A673 (cell line): ENCODE data around the gene FRMD5. TPM values are rescaled to one million over a fixed set of nuclear protein-coding genes. Genes with fewer than 3 reads are reported as not detected.

Experiments
- BruUV-seq: library from RNA; stranded (reverse); fragments of 400-500 nt; replicated peaks from 2 replicates; lab custom pipeline; 2021; lab: Mats Ljungman, UMichigan
- CTCF ChIA-PET: fragments of 300-600 bp; sonication (Branson Sonifier 250); formaldehyde crosslinking; loops from one replicate; lab custom pipeline; 2022; ENCODE audit warnings: antibody characterized with exemption; lab: Charles Lee
- POLR2A ChIA-PET: fragments of 300-600 bp; sonication (Branson Sonifier 250); formaldehyde crosslinking; loops from one replicate; lab custom pipeline; 2022; ENCODE audit warnings: antibody characterized with exemption; ENCODE audit not compliant: low non-redundant PET; lab: Charles Lee
- DNase-seq: peaks from one replicate; pipeline ENCODE4 v3.0.0-alpha.2; 2015; ENCODE audit warnings: low spot score
- H3K27ac ChIP-seq: fragments of 200-600 bp; sonication (generic); 2 replicates; pipeline ENCODE4 v1.5.1; 2016; ENCODE audit warnings: mixed run types, low read depth, mild to moderate bottlenecking, mixed read lengths, antibody characterized with exemption, low read length; ENCODE audit not compliant: poor library complexity, severe bottlenecking
- H3K27me3 ChIP-seq: fragments of 200-600 bp; sonication (generic); replicated peaks from 2 replicates; pipeline ENCODE4 v1.6.1; 2017; ENCODE audit warnings: mixed run types, low read depth, mild to moderate bottlenecking, mixed read lengths, antibody characterized with exemption, low read length; ENCODE audit not compliant: insufficient read depth, poor library complexity
- H3K36me3 ChIP-seq: fragments of 200-600 bp; sonication (generic); 2 replicates; pipeline ENCODE4 v1.6.1; 2016; ENCODE audit warnings: mixed run types, mild to moderate bottlenecking, mixed read lengths, antibody characterized with exemption, low read length; ENCODE audit not compliant: insufficient read depth, poor library complexity, severe bottlenecking
- H3K4me1 ChIP-seq: fragments of 200-600 bp; sonication (generic); 2 replicates; pipeline ENCODE4 v1.6.1; 2017; ENCODE audit warnings: mixed run types, mild to moderate bottlenecking, mixed read lengths, antibody characterized with exemption, low read length; ENCODE audit not compliant: insufficient read depth, poor library complexity, severe bottlenecking
- H3K4me3 ChIP-seq: fragments of 200-600 bp; sonication (generic); 2 replicates; pipeline ENCODE4 v1.5.1; 2016; ENCODE audit warnings: low read depth, mixed run types, mild to moderate bottlenecking, mixed read lengths, low read length; ENCODE audit not compliant: poor library complexity, severe bottlenecking
- H3K9me3 ChIP-seq: fragments of 200-600 bp; sonication (generic); 2 replicates; pipeline ENCODE4 v1.6.1; 2016; ENCODE audit warnings: mixed run types, low read depth, mild to moderate bottlenecking, mixed read lengths, antibody characterized with exemption, low read length; ENCODE audit not compliant: poor library complexity, severe bottlenecking
- CTCF ChIP-seq: fragments of 300-800, 200-600 bp; sonication (generic); conservative IDR thresholded peaks from 2 replicates; pipeline ENCODE4 v1.5.1; 2017; ENCODE audit warnings: low read depth, mild to moderate bottlenecking, antibody characterized with exemption, low read length, moderate library complexity, mixed read lengths
- EZH2 ChIP-seq: fragments of 200-600 bp; sonication (generic); IDR thresholded peaks from 2 replicates; pipeline ENCODE4 v1.6.1; 2017; ENCODE audit warnings: borderline replicate concordance, low read depth, mild to moderate bottlenecking, mixed read lengths, antibody characterized with exemption, low read length; ENCODE audit not compliant: poor library complexity, severe bottlenecking
- intact Hi-C: fragments of 100-400 bp; cut with micrococcal nuclease; formaldehyde crosslinking; loops from one replicate; pipeline ENCODE4 v1.10.0; 2022; ENCODE audit not compliant: unreplicated experiment
- total RNA-seq: library from RNA; stranded (reverse); gene quantifications from 2 replicates; pipeline ENCODE4 v1.2.3, GENCODE V29; 2021

The FRMD5 gene
- total RNA-seq, 1 experiment from 2014 or later: 2.6 TPM

DNA sequence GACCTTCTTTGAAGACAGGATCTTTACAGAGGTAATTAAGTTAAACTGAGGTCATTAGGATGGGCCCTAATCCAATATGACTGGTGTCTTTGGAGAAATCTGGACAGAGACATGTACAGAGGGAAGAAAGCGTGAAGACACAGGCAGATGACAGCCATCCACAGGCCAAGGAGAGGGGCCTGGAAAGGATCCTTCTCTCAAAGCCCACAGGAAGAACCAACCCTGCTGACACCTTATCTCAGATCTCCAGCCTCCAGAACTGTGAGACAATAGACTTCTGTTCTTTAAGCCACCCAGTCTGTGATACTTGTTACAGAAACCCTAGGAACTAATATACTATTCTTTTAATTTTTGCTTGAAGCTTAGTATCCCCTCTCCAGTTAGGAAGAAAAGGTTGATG is 294.1 kb downstream of the FRMD5 start:
- Histone ChIP-seq H3K9me3 (no peaks in the 10 kb centered on the region), H3K27ac (no peak overlapping the region), H3K27me3 (no peaks in the 10 kb centered on the region), H3K36me3 (no peaks in the 10 kb centered on the region), H3K4me3 (no peak overlapping the region), H3K4me1 (peaks cover 11% of the 10 kb centered on the region)
- TF ChIP-seq EZH2: no peak
- no peak for TF ChIP-seq CTCF
- CTCF ChIA-PET: no interaction called here
- intact Hi-C loops: loop anchor here (5.0 kb wide), 1 partner anchor 316 kb away; no protein-coding TSS in a partner anchor
- BruUV-seq: no TSS peak
- DNase-seq: no peak
- POLR2A ChIA-PET: no interaction called here

DNA sequence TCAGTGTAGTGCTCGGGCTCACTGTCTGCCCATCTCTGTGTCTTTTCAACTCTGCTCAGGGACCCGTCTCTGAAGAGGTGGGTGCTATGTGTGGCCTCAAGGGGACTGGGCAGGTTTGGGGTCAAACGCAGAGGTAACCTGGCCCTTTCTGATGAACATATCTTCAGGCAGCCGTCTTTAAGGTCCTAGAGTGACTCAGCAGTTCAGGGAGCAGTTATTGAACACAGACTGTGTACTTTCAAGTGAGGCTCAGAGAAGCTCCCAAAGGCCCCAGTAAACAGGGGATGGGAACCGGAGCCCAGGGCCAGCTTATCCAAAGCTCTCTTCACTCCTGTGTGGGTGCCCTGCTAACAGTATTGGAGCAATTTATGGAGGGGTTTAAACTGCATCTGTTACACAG is 295.1 kb downstream of the FRMD5 start:
- Histone ChIP-seq H3K4me1 (peaks cover 11% of the 10 kb centered on the region), H3K36me3 (no peaks in the 10 kb centered on the region), H3K27ac (peak overlapping the region; percentile 23), H3K27me3 (no peaks in the 10 kb centered on the region), H3K9me3 (no peaks in the 10 kb centered on the region), H3K4me3 (no peak overlapping the region)
- intact Hi-C loops: loop anchor here (5.0 kb wide), 1 partner anchor 317 kb away; no protein-coding TSS in a partner anchor
- ChIA-PET CTCF (no interaction called here), POLR2A (no interaction called here)
- no peak for TF ChIP-seq CTCF
- no peak for TF ChIP-seq EZH2
- no TSS peak for BruUV-seq
- DNase-seq: no peak

DNA sequence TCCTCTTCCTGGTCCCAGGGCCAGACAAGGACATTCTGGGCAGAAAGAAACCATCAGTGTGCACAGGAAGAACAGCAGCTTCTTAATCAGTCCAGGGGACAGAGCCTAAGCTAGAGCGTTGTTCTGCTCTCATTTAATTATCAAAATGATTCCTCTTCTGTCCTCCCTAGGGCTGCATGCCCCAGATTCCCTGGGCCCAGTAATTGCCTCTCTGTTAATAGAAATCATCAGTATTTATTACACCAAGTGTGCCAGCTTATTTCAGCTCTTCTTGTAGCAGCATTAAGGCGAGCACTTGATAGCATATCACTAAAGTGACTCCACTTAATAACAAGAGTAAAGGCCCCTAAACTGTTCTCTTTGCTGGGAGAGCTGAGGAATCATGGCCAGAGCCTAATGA is 296.2 kb downstream of the FRMD5 start:
- CTCF ChIA-PET: interaction anchor here (0.6 kb wide), 1 partner anchor 148 kb away, joined by 5 read pairs; no protein-coding TSS in a partner anchor
- Histone ChIP-seq H3K9me3 (no peaks in the 10 kb centered on the region), H3K4me1 (peaks cover 11% of the 10 kb centered on the region), H3K27me3 (no peaks in the 10 kb centered on the region), H3K36me3 (no peaks in the 10 kb centered on the region), H3K27ac (no peak overlapping the region), H3K4me3 (no peak overlapping the region)
- POLR2A ChIA-PET: no interaction called here
- no peak for DNase-seq
- BruUV-seq: no TSS peak
- intact Hi-C loops: no loop called here
- TF ChIP-seq EZH2: no peak
- TF ChIP-seq CTCF: no peak
